Subcutaneous adipose tissue (tissue), 4 donors: Measurements from ENCODE around the gene AP3D1. TPM values are rescaled to one million over a fixed set of nuclear protein-coding genes. Genes with fewer than 3 reads are reported as not detected.

Experiments
- CTCF ChIP-seq: fragments of 450-650 bp; IDR thresholded peaks from one replicate; pipeline ENCODE4 v1.5.1; 2016; ENCODE audit warnings: low read depth, mild to moderate bottlenecking, control low read depth, antibody characterized with exemption, moderate library complexity
- total RNA-seq, 4 donors: library from RNA; depleted of rRNA; stranded (reverse); fragments of >200 nt; gene quantifications; one replicate each; pipeline ENCODE4 v1.1.0, GENCODE V29; 2016

AP3D1 gene
- total RNA-seq, 4 donors from 2014 or later = 46.6 to 94.0 (median 57.5) TPM

- no peak for TF ChIP-seq CTCF
These were observed 43.2 kb upstream of the AP3D1 start for GRCh38 chr19:2194513-2195078.

DNA sequence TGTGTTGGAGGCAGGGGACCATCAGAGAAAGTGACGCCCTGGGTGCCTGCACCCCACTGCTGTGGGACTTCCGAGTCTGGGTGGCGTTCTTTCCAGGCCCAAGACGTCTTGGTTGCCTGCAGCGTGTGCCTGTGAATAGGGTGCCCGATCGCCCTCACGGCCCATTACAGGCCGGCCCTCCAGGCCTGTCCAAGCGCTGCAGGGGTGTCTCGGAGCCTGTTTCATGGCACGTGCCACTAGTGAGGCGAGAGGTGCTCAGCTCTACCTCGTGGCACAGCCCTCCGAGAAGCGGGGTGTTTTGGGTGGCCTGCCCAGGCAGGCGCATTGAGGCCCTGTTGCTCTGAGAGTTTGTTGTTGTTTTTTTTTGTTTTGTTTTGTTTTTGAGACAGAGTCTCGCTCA lies 42.4 kb upstream of the AP3D1 start:
- TF ChIP-seq CTCF = no peak

DNA sequence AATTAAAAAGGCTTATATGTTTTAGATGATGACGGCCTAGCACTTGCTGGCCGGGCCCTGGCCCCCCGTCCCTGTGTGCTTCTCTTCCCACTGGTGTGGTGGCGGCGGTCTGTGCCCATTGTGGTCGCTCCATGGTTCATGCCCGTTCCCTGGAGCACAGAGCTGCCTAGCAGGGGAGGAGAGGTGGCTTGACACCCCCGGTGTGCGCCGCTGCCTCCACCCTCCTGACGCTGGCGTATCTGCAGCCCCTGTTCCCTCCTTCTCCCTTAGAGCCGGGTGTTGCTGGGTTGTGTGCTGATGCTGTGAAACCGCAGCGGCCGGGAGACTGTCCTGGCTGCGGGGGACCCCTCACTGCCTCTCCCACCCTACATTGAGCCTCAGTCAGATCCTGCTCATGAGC lies 41.5 kb upstream of the AP3D1 start:
- no peak for TF ChIP-seq CTCF

DNA sequence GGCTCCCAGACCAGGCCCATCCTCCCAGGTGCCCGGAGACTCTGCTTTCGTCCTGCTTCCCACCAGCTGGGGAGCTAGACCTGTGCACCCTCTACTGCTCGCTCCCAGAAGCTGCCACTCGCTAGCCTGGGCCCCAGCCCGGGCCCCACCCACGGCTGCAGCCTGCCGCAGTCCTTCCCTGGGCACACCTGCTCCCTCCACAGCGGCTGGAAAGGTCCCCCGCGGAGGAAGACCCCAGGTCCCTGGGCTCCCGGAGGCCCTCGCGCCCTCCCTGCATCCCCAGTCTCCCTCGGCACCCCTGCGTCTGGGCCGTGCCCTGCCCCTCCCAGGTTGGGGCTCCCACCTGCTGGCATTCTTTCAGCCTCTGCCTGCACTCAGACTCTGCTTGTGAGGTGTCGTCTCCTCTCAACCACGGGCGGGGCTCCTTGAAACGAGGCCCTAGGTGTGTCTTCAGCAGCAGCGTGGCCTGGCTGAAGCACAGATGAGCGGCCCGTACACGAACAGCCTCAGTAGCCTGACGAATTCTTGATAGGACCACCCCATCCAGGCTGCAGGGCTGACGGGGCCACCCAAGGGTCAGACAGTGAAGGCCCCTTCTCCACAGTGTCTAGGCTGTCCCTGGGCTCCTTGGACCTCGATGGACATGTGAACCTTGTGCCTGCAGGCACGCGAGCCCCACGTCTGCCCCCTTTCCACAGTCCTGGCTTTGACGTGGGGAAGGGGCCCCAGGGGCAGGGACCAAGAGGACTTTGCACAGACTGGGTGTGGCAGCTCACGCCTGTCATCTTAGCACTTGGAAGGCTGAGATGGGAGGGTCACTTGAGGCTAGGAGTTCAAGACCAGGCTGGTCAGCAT lies 40.3 kb upstream of the AP3D1 start:
- no peak for TF ChIP-seq CTCF

- no peak for TF ChIP-seq CTCF
These were observed 39.6 kb upstream of the AP3D1 start for GRCh38 chr19:2190848-2191455.

- no peak for TF ChIP-seq CTCF
These were observed 38.5 kb upstream of the AP3D1 start for GRCh38 chr19:2189880-2190279.

DNA sequence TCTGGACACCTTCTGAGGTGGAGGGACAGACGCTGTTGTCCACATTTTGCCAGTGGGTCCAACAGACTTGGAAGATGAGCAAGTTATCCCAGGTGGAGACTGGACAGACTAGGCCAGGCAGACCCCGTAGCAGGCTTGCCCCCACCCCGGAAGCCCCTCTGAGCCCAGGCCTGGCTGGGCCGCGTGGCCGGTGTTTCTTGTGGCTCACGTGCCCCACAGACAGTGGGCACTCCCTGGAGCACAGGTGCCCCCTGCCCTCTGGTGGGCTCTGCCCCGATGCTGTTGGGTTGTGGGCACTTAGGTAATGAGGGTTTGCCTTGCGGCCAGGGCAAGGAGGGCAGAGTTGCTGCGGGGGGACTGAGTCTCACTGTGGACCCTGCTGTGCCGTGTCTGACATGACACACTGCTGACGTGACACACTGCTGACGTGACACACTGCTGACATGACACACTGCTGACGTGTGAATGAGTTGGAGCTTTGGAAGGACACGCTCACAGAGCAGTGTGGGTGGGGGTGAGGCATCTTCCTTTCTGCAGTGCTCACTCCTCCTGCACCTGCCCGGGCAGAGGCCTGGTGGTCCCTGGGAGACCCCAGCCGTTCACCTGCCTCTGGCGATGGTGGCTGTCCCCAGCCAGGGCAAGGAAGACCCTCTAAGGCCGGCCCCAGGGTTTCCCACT lies 37.5 kb upstream of the AP3D1 start:
- no peak for TF ChIP-seq CTCF
